SK-N-MC (cell line): ENCODE results near the gene FAM234B.
A peak's percentile ranks its signal among the peaks of the same experiment; 100 is the strongest.

Experiments used
- DNase-seq: peaks from one replicate; pipeline ENCODE4 v3.0.0-alpha.2; 2011; ENCODE audit warnings: low read depth, low spot score
- H3K27ac ChIP-seq: fragments of 200-600 bp; sonication (generic); 2 replicates; pipeline ENCODE4 v1.5.1; 2016; ENCODE audit warnings: mixed run types
- H3K36me3 ChIP-seq: fragments of 200-600 bp; sonication (generic); 2 replicates; pipeline ENCODE4 v1.6.1; 2017; ENCODE audit warnings: antibody characterized with exemption, low read length, mixed read lengths; ENCODE audit not compliant: insufficient read depth
- H3K4me3 ChIP-seq: fragments of 200-600 bp; sonication (generic); 2 replicates; pipeline ENCODE4 v1.5.1; 2016
- H3K9ac ChIP-seq: fragments of 200-600 bp; sonication (generic); 2 replicates; pipeline ENCODE4 v1.8.0; 2017; ENCODE audit warnings: mixed run types, mixed read lengths; ENCODE audit not compliant: insufficient read length
- H3K9me3 ChIP-seq: fragments of 200-600 bp; sonication (generic); 2 replicates; pipeline ENCODE4 v1.6.1; 2017; ENCODE audit warnings: low read depth, mild to moderate bottlenecking, antibody characterized with exemption, low read length, moderate library complexity, mixed read lengths
- EZH2 ChIP-seq: fragments of 200-600 bp; sonication (generic); IDR thresholded peaks from one replicate; pipeline ENCODE4 v1.6.1; 2017; ENCODE audit warnings: antibody characterized with exemption
- FOXP2 ChIP-seq: optimal IDR thresholded peaks from 2 replicates; pipeline ENCODE3; 2011; ENCODE audit warnings: mild to moderate bottlenecking, moderate library complexity; ENCODE audit not compliant: insufficient read depth; ENCODE audit errors: extremely low read length, control extremely low read depth
- POLR2AphosphoS5 ChIP-seq: IDR thresholded peaks from 2 replicates; pipeline ENCODE4 v1.6.1; 2012; ENCODE audit warnings: mild to moderate bottlenecking, low read depth, low read length, borderline replicate concordance

FAM234B gene

DNA sequence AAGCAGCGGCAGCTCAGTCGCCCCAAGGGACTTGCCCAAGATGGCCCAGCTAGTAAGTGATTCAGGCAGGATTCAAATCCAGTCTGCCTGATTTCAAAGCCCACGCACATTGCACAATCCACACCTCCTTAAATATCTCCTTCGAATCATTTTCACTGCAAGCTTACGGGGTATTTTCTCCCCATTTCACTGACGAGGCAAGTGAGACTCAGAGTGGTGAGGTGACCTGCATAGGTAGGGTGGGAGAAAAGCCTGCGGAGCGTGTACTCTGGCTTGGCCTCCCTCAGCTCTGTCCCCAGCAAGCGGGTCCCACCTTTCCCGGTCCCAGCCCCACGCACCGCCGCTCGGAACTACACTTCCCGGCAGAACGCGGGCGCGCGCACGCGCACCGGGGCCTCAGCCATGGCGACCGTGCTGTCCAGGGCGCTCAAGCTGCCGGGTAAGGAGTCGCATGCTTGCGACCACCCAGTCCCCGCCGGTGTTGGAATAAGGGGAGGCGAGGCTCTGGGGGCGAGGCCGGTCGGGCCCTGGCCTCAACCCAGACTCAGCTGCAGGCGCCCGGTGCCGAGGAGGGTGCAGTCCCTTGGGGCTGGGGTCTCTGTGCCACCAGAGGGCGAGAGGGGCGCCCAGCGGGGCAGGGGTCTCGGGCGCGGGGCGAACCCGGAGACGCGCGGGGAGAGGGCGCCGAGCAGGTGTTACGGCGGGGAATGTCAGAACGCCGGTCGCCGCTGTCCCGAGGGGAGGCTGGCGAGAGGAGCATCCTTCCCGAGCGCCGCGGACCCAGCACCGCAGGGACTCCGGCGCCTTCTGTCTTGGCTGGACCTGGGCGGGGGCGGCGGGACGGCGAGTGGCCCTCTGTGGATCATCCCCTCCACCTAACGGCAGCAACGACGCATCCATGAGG is at the start of gene FAM234B:
FAM234B (plus strand) TSS at position 380 of the 904 bp plus-strand sequence; CDS start at position 403, 23 bp downstream.
- no peaks in the 10 kb centered on the region for H3K9me3 ChIP-seq
- no peak for DNase-seq
- H3K9ac ChIP-seq = peak within 1 kb of the TSS; percentile 66
- H3K4me3 ChIP-seq = peak within 1 kb of the TSS; percentile 97
- TF ChIP-seq FOXP2 = no peak
- peak; percentile 77; the same call in 1 of the 2 replicates for TF ChIP-seq POLR2AphosphoS5
- no peak for TF ChIP-seq EZH2
- no peaks in the 10 kb centered on the region for H3K36me3 ChIP-seq
- no peak within 1 kb of the TSS for H3K27ac ChIP-seq

- TF ChIP-seq EZH2 = no peak
- TF ChIP-seq POLR2AphosphoS5 = no peak
- TF ChIP-seq FOXP2 = no peak
- Histone ChIP-seq H3K4me3 (no peak overlapping the region), H3K36me3 (no peaks in the 10 kb centered on the region), H3K9ac (no peak overlapping the region), H3K9me3 (no peaks in the 10 kb centered on the region), H3K27ac (no peak overlapping the region)
- no peak for DNase-seq
Observed at GRCh38 chr12:12995088-12995487, 49.1 kb upstream of the FAM234B start.

- Histone ChIP-seq H3K36me3 (no peaks in the 10 kb centered on the region), H3K9me3 (no peaks in the 10 kb centered on the region), H3K4me3 (no peak overlapping the region), H3K27ac (no peak overlapping the region), H3K9ac (no peak overlapping the region)
- DNase-seq = no peak
- TF ChIP-seq EZH2 = no peak
- TF ChIP-seq POLR2AphosphoS5 = no peak
- no peak for TF ChIP-seq FOXP2
Observed at GRCh38 chr12:12996209-12996608, 48.0 kb upstream of the FAM234B start.

DNA sequence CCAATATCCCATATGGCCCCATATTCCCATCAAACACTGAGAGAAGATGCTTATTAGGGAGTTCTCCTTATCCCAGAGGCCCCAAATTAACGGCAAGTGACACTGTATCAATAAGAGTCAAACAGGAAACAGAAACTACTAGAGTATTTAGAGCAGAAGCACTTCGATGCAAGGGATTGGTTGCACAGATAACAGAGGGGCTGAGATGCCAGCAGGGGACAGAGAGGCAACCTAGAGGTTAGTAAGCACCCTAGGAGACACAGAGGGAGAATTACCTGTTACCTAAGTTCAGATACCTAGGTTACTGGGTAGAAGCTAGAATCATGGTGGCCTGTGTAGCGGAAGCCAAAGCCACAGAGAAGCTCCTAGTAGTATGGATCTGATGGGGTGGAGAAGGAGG is 47.0 kb upstream of the FAM234B start:
- no peak for TF ChIP-seq EZH2
- Histone ChIP-seq H3K9ac (no peak overlapping the region), H3K36me3 (no peaks in the 10 kb centered on the region), H3K4me3 (no peak overlapping the region), H3K9me3 (no peaks in the 10 kb centered on the region), H3K27ac (no peak overlapping the region)
- no peak for DNase-seq

DNA sequence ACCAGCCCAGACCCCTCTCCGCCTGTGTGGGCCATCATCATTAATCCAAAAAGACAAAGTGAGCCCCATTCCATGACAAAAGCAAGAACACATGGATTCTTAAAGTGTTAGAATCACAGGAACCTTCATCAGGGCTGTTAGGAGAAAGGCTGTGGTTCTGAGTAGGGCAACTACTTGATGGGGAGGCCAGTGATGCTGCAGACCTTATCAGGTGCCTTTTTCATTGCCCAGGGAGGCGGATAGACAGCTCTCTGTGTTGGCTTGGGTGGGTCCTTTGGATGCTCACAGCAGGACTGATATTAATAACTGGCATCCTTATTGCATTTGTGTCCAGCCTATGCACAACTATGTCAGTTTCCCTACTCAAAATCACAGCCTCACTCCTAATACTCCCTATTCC is 46.4 kb upstream of the FAM234B start:
- TF ChIP-seq POLR2AphosphoS5 = no peak
- no peak overlapping the region for H3K4me3 ChIP-seq
- H3K9ac ChIP-seq = no peak overlapping the region

GRCh38 chr12:12998248-12998647 is 45.9 kb upstream of the FAM234B start:
- no peak overlapping the region for H3K27ac ChIP-seq
- no peak overlapping the region for H3K9ac ChIP-seq
- no peaks in the 10 kb centered on the region for H3K9me3 ChIP-seq
- TF ChIP-seq EZH2 = no peak
- no peak for TF ChIP-seq FOXP2
- TF ChIP-seq POLR2AphosphoS5 = no peak
- no peak overlapping the region for H3K4me3 ChIP-seq
- H3K36me3 ChIP-seq = no peaks in the 10 kb centered on the region
- no peak for DNase-seq

More for the DNA sequence above, 46.4 kb upstream of the FAM234B start:
- DNase-seq = no peak
- Histone ChIP-seq H3K9me3 (no peaks in the 10 kb centered on the region), H3K36me3 (no peaks in the 10 kb centered on the region), H3K27ac (no peak overlapping the region)

DNA sequence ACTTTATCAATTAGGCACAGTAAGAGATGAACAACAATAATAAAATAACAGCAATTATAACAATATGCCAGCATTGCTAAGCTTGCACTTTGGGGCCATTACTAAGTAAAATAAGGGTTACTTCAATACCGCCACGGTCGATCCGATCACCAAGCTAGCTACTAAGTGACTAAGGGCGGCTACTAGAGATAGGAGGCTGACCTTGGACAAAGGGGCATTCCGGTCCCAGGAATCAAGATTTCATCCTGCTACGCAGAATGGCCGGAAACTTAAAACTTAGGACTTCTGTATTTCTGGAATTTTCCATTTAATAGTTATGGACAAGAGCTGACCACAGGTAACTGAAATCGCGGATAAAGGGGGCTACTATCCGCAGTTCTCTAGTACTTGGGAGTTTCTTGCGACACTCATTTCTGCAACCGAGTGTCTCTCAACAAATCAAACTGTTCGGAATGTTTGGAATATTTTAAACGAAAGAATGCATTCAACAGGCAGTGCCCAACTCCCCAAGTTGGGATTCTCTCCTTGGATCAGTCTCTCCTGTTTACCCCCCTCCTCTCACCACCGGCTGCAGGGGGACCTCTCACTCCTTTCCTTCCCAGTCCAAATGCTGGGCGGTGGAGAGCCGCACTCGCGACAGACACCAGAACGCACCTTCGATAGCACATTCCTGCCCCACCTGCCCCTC is 44.8 kb upstream of the FAM234B start:
- TF ChIP-seq FOXP2 (no peak), EZH2 (no peak), POLR2AphosphoS5 (no peak)
- H3K9me3 ChIP-seq = no peaks in the 10 kb centered on the region
- H3K36me3 ChIP-seq = no peaks in the 10 kb centered on the region
- DNase-seq = no peak
- H3K27ac ChIP-seq = no peak overlapping the region
- peak overlapping the region; percentile 88 for H3K9ac ChIP-seq
- H3K4me3 ChIP-seq = peak overlapping the region; percentile 93

DNA sequence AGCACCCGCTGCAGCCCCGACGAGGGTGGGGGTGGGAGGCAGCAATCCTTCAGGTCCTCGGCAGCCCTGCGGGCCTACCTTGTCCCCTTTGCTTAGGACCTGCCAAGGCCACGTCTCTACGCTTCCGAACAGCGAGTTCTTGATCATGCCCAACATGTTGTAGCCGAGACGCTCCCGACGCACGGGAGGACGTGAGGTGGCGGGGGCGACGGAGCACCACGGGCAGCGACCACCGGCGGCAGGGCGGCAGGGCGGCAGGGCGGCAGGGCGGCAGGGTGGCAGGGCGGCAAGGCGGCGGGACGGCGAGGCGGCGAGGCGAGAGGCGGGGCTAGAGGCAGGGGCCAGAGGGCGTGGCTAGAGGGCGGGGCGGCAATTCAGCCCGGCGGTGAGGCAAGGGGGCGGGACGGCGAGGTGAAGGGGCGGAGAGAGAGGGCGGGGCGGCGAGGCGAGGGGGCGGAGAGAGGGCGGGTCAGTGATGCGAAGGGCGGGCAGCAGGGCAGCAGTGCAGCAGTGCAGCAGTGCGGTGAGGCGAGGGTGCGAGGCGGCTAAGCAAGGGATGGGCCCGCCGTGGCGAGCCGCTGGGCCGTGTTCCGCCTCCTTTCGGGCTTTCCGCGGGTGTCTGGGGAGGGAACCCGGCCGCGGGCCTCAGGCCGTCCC is 44.1 kb upstream of the FAM234B start, which contains the start of gene HEBP1:
HEBP1 (minus strand) TSS at position 307 of the 657 bp plus-strand sequence; CDS start at position 156, 151 bp downstream.
- H3K9me3 ChIP-seq = no peaks in the 10 kb centered on the region
- peak within 1 kb of the TSS; percentile 93 for H3K4me3 ChIP-seq
- DNase-seq = no peak
- peak within 1 kb of the TSS; percentile 88 for H3K9ac ChIP-seq
- no peak within 1 kb of the TSS for H3K27ac ChIP-seq
- no peak for TF ChIP-seq EZH2
- peak; percentile 65; the same call in 1 of the 2 replicates for TF ChIP-seq POLR2AphosphoS5
- TF ChIP-seq FOXP2 = no peak
- H3K36me3 ChIP-seq = no peaks in the 10 kb centered on the region
